ENCODE results near the gene ZBTB47. TPM values are rescaled to one million over a fixed set of nuclear protein-coding genes. Genes with fewer than 3 reads are reported as not detected.

The ZBTB47 gene
- polyA plus RNA-seq, 3 donors from 2014 or later = 0.16 to 0.24 TPM; not detected in 1

- no peak for DNase-seq
- Mint-ChIP-seq H3K36me3 (peaks cover 0 to 5% (median 0%) of the 10 kb centered on the region in 3 donors), H3K4me1 (no peaks in the 10 kb centered on the region), H3K27ac (no peak overlapping the region), H3K27me3 (ENCODE audit: low read depth in 3 of 3) (peaks cover 0 to 4% (median 3%) of the 10 kb centered on the region in 3 donors), H3K4me3 (no peak overlapping the region), H3K9me3 (peaks cover 0 to 14% (median 0%) of the 10 kb centered on the region in 6 donors)
These were observed 20.6 kb downstream of the ZBTB47 start for GRCh38 chr3:42674146-42674545.

GRCh38 chr3:42675909-42676308, 22.4 kb downstream of the ZBTB47 start:
- DNase-seq = no peak
- no peak overlapping the region for H3K4me3 Mint-ChIP-seq
- no peak overlapping the region for H3K27ac Mint-ChIP-seq
- H3K27me3 Mint-ChIP-seq (ENCODE audit: low read depth in 3 of 3) = peaks cover 0 to 6% (median 1%) of the 10 kb centered on the region in 3 donors
- H3K36me3 Mint-ChIP-seq = peaks cover 0 to 5% (median 0%) of the 10 kb centered on the region in 3 donors
- peaks cover 0 to 14% (median 0%) of the 10 kb centered on the region in 6 donors for H3K9me3 Mint-ChIP-seq
- H3K4me1 Mint-ChIP-seq = no peaks in the 10 kb centered on the region

- Mint-ChIP-seq H3K27ac (no peak overlapping the region), H3K4me1 (no peaks in the 10 kb centered on the region), H3K27me3 (ENCODE audit: low read depth in 3 of 3) (peaks cover 2 to 8% (median 5%) of the 10 kb centered on the region in 3 donors), H3K36me3 (peaks cover 0 to 5% (median 0%) of the 10 kb centered on the region in 3 donors), H3K9me3 (peaks cover 0 to 14% (median 0%) of the 10 kb centered on the region in 6 donors), H3K4me3 (no peak overlapping the region)
- DNase-seq = no peak
These were observed 24.9 kb downstream of the ZBTB47 start for GRCh38 chr3:42678447-42678846.

- no peak for DNase-seq
- H3K27ac Mint-ChIP-seq = no peak overlapping the region
- peaks cover 0 to 14% (median 0%) of the 10 kb centered on the region in 6 donors for H3K9me3 Mint-ChIP-seq
These were observed 26.8 kb downstream of the ZBTB47 start for GRCh38 chr3:42680271-42680670.

GRCh38 chr3:42680806-42681205, 27.3 kb downstream of the ZBTB47 start:
- no peak for DNase-seq
- no peak overlapping the region for H3K27ac Mint-ChIP-seq
- H3K36me3 Mint-ChIP-seq = peaks cover 0 to 5% (median 0%) of the 10 kb centered on the region in 3 donors
- peaks cover 0 to 14% (median 0%) of the 10 kb centered on the region in 6 donors for H3K9me3 Mint-ChIP-seq
- peaks cover 3 to 11% (median 9%) of the 10 kb centered on the region in 3 donors for H3K27me3 Mint-ChIP-seq (ENCODE audit: low read depth in 3 of 3)
- no peaks in the 10 kb centered on the region for H3K4me1 Mint-ChIP-seq
- no peak overlapping the region for H3K4me3 Mint-ChIP-seq

More at GRCh38 chr3:42680271-42680670, 26.8 kb downstream of the ZBTB47 start:
- peaks cover 0 to 5% (median 0%) of the 10 kb centered on the region in 3 donors for H3K36me3 Mint-ChIP-seq
- H3K27me3 Mint-ChIP-seq (ENCODE audit: low read depth in 3 of 3) = peaks cover 2 to 11% (median 9%) of the 10 kb centered on the region in 3 donors
- no peak overlapping the region for H3K4me3 Mint-ChIP-seq
- H3K4me1 Mint-ChIP-seq = no peaks in the 10 kb centered on the region

GRCh38 chr3:42681361-42682038, 28.0 kb downstream of the ZBTB47 start:
- Mint-ChIP-seq H3K4me3 (no peak overlapping the region), H3K27me3 (ENCODE audit: low read depth in 3 of 3) (peaks cover 4 to 9% (median 8%) of the 10 kb centered on the region in 3 donors), H3K36me3 (peaks cover 0 to 5% (median 0%) of the 10 kb centered on the region in 3 donors), H3K4me1 (no peaks in the 10 kb centered on the region), H3K27ac (no peak overlapping the region), H3K9me3 (peaks cover 0 to 14% (median 0%) of the 10 kb centered on the region in 6 donors)
- DNase-seq = no peak

GRCh38 chr3:42682301-42683070, 29.0 kb downstream of the ZBTB47 start:
- Mint-ChIP-seq H3K9me3 (peaks cover 0 to 13% (median 0%) of the 10 kb centered on the region in 6 donors), H3K36me3 (peaks cover 0 to 5% (median 0%) of the 10 kb centered on the region in 3 donors), H3K4me1 (no peaks in the 10 kb centered on the region), H3K4me3 (no peak overlapping the region), H3K27ac (no peak overlapping the region), H3K27me3 (ENCODE audit: low read depth in 3 of 3) (peaks cover 6 to 9% (median 8%) of the 10 kb centered on the region in 3 donors)
- DNase-seq = no peak

GRCh38 chr3:42683875-42684598, 30.5 kb downstream of the ZBTB47 start:
- Mint-ChIP-seq H3K36me3 (no peaks in the 10 kb centered on the region), H3K27me3 (ENCODE audit: low read depth in 3 of 3) (peaks cover 6 to 10% (median 7%) of the 10 kb centered on the region in 3 donors), H3K27ac (no peak overlapping the region), H3K4me3 (no peak overlapping the region), H3K9me3 (no peaks in the 10 kb centered on the region), H3K4me1 (no peaks in the 10 kb centered on the region)
- DNase-seq = no peak

GRCh38 chr3:42684632-42685362, 31.3 kb downstream of the ZBTB47 start:
- no peaks in the 10 kb centered on the region for H3K36me3 Mint-ChIP-seq
- DNase-seq = no peak
- H3K27ac Mint-ChIP-seq = no peak overlapping the region
- peaks cover 7 to 10% (median 8%) of the 10 kb centered on the region in 3 donors for H3K27me3 Mint-ChIP-seq (ENCODE audit: low read depth in 3 of 3)
- no peak overlapping the region for H3K4me3 Mint-ChIP-seq
- no peaks in the 10 kb centered on the region for H3K4me1 Mint-ChIP-seq
- no peaks in the 10 kb centered on the region for H3K9me3 Mint-ChIP-seq

- H3K4me1 Mint-ChIP-seq = no peaks in the 10 kb centered on the region
- no peak within 1 kb of the TSS for H3K27ac Mint-ChIP-seq
- H3K36me3 Mint-ChIP-seq = no peaks in the 10 kb centered on the region
- no peak within 1 kb of the TSS for H3K4me3 Mint-ChIP-seq
- H3K27me3 Mint-ChIP-seq (ENCODE audit: low read depth in 3 of 3) = peaks cover 7 to 10% (median 10%) of the 10 kb centered on the region in 3 donors
- H3K9me3 Mint-ChIP-seq = no peaks in the 10 kb centered on the region
- no peak for DNase-seq
These were observed 31.9 kb downstream of the ZBTB47 start, which contains the start of gene KLHL40 for GRCh38 chr3:42685363-42685881. Gene KLHL40 (plus strand): TSS chr3:42685537. CDS start chr3:42685619, 82 bp downstream.

- no peaks in the 10 kb centered on the region for H3K4me1 Mint-ChIP-seq
- no peak overlapping the region for H3K4me3 Mint-ChIP-seq
- DNase-seq = no peak
These were observed 32.7 kb downstream of the ZBTB47 start for GRCh38 chr3:42685891-42686820.

More at GRCh38 chr3:42685891-42686820, 32.7 kb downstream of the ZBTB47 start:
- H3K27me3 Mint-ChIP-seq (ENCODE audit: low read depth in 3 of 3) = peaks cover 6 to 10% (median 7%) of the 10 kb centered on the region in 3 donors
- H3K36me3 Mint-ChIP-seq = no peaks in the 10 kb centered on the region
- no peak overlapping the region for H3K27ac Mint-ChIP-seq
- no peaks in the 10 kb centered on the region for H3K9me3 Mint-ChIP-seq
